HUES6 (cell line): ENCODE results near the gene PLA2G15.

Source experiments
- H3K27ac ChIP-seq: 2 replicates; pipeline ENCODE4 v1.7.0; 2013; ENCODE audit warnings: low read depth, mild to moderate bottlenecking, low read length, inconsistent platforms
- H3K27me3 ChIP-seq: 2 replicates; pipeline ENCODE4 v1.6.1; 2013; ENCODE audit warnings: low read length; ENCODE audit not compliant: control insufficient read depth, insufficient read depth
- H3K36me3 ChIP-seq: 2 replicates; pipeline ENCODE4 v1.6.1; 2013; ENCODE audit warnings: low read length; ENCODE audit not compliant: control insufficient read depth, insufficient read depth
- H3K4me1 ChIP-seq: 2 replicates; pipeline ENCODE4 v1.6.1; 2013; ENCODE audit warnings: low read length; ENCODE audit not compliant: control insufficient read depth, insufficient read depth
- H3K4me3 ChIP-seq: 2 replicates; pipeline ENCODE4 v1.5.1; 2013; ENCODE audit warnings: low read depth, low read length
- H3K9ac ChIP-seq: one replicate; pipeline ENCODE4 v1.6.1; 2013; ENCODE audit warnings: mild to moderate bottlenecking, low read length
- H3K9me3 ChIP-seq: 2 replicates; pipeline ENCODE4 v1.6.1; 2013; ENCODE audit warnings: low read depth, low read length; ENCODE audit not compliant: control insufficient read depth, insufficient read depth

PLA2G15 gene

GRCh38 chr16:68233085-68233834 lies 11.9 kb upstream of the PLA2G15 start:
- H3K36me3 ChIP-seq = peaks cover 49% of the 10 kb centered on the region
- H3K4me3 ChIP-seq = no peak overlapping the region
- no peak overlapping the region for H3K27ac ChIP-seq
- no peak overlapping the region for H3K9ac ChIP-seq
- peaks cover 17% of the 10 kb centered on the region for H3K4me1 ChIP-seq
- peaks cover 28% of the 10 kb centered on the region; the same call in 1 of the 2 replicates for H3K27me3 ChIP-seq
- H3K9me3 ChIP-seq = no peaks in the 10 kb centered on the region

DNA sequence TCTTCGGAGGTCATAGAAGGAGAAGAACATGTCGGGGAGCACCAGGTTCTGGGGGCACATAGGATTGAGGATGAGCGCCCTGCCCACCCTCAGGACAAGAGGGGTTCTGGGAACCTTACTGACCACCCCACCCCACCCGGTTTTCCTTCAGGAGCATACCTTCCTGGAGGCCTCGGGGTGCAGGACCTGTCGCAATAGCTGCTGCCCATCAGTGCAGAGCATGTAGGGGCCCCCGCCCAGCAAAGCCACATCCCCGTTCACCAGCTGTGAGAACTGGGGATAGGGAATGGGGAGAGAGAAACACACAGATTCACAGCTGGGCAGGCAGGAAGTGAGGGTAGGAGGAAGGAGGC lies 11.4 kb upstream of the PLA2G15 start:
- peaks cover 28% of the 10 kb centered on the region; the same call in 1 of the 2 replicates for H3K27me3 ChIP-seq
- H3K27ac ChIP-seq = no peak overlapping the region
- H3K9me3 ChIP-seq = no peaks in the 10 kb centered on the region
- peaks cover 44% of the 10 kb centered on the region for H3K36me3 ChIP-seq
- peak overlapping the region; percentile 62; the same call in 1 of the 2 replicates for H3K4me3 ChIP-seq
- H3K9ac ChIP-seq = no peak overlapping the region
- peaks cover 17% of the 10 kb centered on the region for H3K4me1 ChIP-seq

DNA sequence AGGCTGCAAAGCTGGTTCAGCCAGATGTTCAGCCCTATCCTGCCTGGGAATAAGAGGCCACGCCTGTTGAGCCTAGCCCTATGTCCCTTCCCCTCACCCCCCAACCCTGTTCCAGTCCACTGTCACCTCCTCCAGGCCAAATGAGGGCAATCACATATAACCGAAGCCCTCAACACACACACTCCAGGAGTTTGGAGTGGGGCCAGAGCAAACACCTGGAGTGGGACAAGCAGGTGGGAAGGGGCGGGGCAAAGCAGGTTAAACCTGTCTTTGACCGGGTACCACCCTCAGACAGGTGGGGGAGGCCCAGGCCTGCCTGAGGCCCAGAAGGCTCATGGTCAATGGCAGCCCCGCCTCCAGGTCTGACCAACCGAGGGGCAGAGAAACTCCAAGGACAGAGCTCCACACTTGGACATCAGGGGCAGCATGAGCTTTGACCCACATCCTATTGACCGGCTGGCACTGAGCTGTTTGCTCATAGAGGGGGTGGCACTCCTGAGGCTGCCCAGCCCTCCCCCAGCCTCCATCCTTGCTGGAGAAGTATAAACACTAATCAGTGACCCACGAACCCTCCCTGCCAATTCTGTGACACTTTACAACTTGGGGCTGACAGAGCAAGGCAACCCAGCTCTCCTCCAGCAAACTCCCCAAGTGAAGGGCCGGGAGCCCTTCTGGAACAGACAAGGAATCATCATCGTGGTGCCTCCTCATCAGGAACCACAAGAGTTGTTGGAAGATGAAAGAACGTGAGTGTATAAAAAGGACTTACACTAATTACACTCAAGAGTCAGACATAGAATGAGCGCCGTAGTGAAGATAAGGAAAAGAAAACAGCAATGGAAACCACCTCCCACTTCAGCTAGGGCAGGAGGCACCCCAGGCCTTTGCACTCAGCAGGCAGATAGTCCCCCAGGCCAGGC lies 10.7 kb upstream of the PLA2G15 start:
- Histone ChIP-seq H3K36me3 (peaks cover 39% of the 10 kb centered on the region), H3K4me3 (peak overlapping the region; percentile 62), H3K9me3 (no peaks in the 10 kb centered on the region), H3K27ac (no peak overlapping the region), H3K4me1 (peaks cover 17% of the 10 kb centered on the region), H3K27me3 (peaks cover 28% of the 10 kb centered on the region; the same call in 1 of the 2 replicates), H3K9ac (peak overlapping the region; percentile 74)

GRCh38 chr16:68235108-68235886 lies 9.9 kb upstream of the PLA2G15 start:
- Histone ChIP-seq H3K27ac (peak overlapping the region; percentile 72; the same call in 1 of the 2 replicates), H3K4me3 (peak overlapping the region; percentile 62), H3K9ac (peak overlapping the region; percentile 74), H3K36me3 (peaks cover 31% of the 10 kb centered on the region), H3K9me3 (no peaks in the 10 kb centered on the region), H3K27me3 (peaks cover 28% of the 10 kb centered on the region; the same call in 1 of the 2 replicates), H3K4me1 (peaks cover 17% of the 10 kb centered on the region)

GRCh38 chr16:68235887-68236136 lies 9.4 kb upstream of the PLA2G15 start, which contains the start of gene ESRP2:
TSS of gene ESRP2 (minus strand) at chr16:68236127. CDS start at chr16:68236045, 82 bp downstream.
- Histone ChIP-seq H3K27ac (peak within 1 kb of the TSS; percentile 72), H3K27me3 (peaks cover 28% of the 10 kb centered on the region; the same call in 1 of the 2 replicates), H3K36me3 (peaks cover 26% of the 10 kb centered on the region), H3K9me3 (no peaks in the 10 kb centered on the region), H3K4me3 (peak within 1 kb of the TSS; percentile 62), H3K4me1 (peaks cover 17% of the 10 kb centered on the region), H3K9ac (peak within 1 kb of the TSS; percentile 74)

DNA sequence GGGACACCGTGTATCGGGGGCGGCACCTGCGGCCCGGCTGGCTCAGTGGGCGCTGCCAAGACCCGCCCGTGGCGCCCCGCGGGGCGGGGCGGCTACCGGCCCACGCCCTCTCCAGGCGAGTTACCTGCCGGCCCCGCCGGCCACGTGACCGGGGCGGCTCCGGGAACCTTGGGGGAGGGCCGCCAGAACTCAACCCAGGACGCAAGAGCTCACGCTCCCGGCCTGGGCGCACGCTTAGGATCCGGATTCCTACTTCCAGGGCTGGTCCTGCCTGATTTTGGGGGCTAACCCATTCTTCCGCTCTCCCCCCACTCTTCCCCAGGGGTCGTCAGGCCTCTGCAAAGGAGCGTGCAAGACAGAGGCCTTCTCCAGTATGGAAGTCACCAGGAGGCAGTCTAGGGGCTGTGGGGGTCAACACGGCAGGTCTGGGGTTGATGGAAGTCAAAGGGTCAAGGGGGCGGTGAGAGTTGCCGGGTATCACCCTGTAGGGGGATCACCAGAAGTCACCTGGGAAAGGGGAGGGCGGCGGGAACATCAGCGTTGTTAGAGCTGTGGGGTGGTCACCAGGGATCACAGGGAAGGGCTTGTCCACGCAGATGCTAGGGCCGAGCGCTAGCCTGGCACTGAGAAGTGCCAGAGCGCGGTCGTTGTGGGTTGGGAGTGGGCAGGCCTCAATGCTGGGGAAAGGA lies 8.9 kb upstream of the PLA2G15 start:
- Histone ChIP-seq H3K4me1 (peaks cover 17% of the 10 kb centered on the region), H3K27ac (peak overlapping the region; percentile 72), H3K9me3 (no peaks in the 10 kb centered on the region), H3K9ac (peak overlapping the region; percentile 74), H3K36me3 (peaks cover 21% of the 10 kb centered on the region), H3K4me3 (peak overlapping the region; percentile 62), H3K27me3 (peaks cover 28% of the 10 kb centered on the region; the same call in 1 of the 2 replicates)

DNA sequence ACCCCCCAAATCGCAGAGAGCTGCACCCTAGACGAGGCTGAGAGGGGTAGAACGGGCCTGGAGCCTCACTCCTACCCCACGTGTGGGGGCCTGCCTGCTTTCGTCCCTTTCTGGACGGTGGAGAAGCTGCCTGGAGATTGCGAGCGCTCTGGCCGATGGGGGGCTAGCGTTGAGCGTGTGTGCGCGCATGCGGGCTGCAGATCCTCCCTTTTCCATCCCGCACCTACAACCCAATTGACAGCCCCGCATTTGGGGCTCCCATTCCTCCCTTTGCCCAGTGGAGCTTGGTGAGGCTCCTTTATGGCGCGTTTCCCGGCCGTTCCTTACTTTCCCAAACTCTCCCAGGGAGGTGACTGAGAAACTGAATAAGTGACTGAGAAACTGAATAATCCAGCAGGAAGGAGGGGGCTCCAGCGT lies 8.3 kb upstream of the PLA2G15 start:
- Histone ChIP-seq H3K9ac (peak overlapping the region; percentile 74), H3K27me3 (peaks cover 28% of the 10 kb centered on the region; the same call in 1 of the 2 replicates), H3K36me3 (peaks cover 15% of the 10 kb centered on the region), H3K4me1 (peaks cover 17% of the 10 kb centered on the region), H3K9me3 (no peaks in the 10 kb centered on the region), H3K27ac (peak overlapping the region; percentile 72), H3K4me3 (peak overlapping the region; percentile 62)

- Histone ChIP-seq H3K9me3 (no peaks in the 10 kb centered on the region), H3K27me3 (peaks cover 28% of the 10 kb centered on the region; the same call in 1 of the 2 replicates), H3K27ac (peak overlapping the region; percentile 72; the same call in 1 of the 2 replicates), H3K9ac (peak overlapping the region; percentile 74), H3K4me1 (peaks cover 17% of the 10 kb centered on the region), H3K36me3 (peaks cover 9% of the 10 kb centered on the region), H3K4me3 (peak overlapping the region; percentile 62)
Measured at GRCh38 chr16:68237243-68238028, 7.7 kb upstream of the PLA2G15 start.

DNA sequence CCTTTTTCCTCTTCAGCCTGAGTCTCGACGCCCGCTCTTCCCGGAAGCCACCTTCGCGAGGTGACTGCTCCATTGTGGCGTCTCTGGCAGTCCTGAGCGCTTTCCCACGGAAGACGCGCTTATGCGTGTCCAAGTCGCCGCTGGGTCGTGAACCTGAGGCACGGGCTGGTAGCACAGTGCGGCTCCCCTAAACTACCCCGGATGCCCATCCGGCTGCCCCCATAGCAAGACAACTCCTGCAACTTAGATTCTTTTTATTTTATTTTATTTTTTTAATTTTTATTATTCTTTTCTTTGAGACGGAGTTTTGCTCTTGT lies 7.2 kb upstream of the PLA2G15 start:
- Histone ChIP-seq H3K36me3 (peaks cover 7% of the 10 kb centered on the region), H3K27me3 (peaks cover 28% of the 10 kb centered on the region; the same call in 1 of the 2 replicates), H3K9me3 (no peaks in the 10 kb centered on the region), H3K4me3 (peak overlapping the region; percentile 56), H3K4me1 (peaks cover 17% of the 10 kb centered on the region), H3K9ac (peak overlapping the region; percentile 65), H3K27ac (peak overlapping the region; percentile 52; the same call in 1 of the 2 replicates)
